Endometrium (tissue), 2 donors: ENCODE results near the gene SESTD1.
"Not testable (repeated sequence)": the region's sequence is repeated elsewhere in the genome, so short reads cannot be mapped to it uniquely, and the experiment has no call there.

Experiments
- FAIRE-seq: peaks from 2 replicates; lab custom pipeline; 2012; peaks lifted over from hg19 to GRCh38; lab: Jason Lieb, UNC
- donor health status: control.
- donor health status: control.

SESTD1 gene

GRCh38 chr2:179265082-179265510 lies 464 bp upstream of the SESTD1 start:
- FAIRE-seq: no peak

GRCh38 chr2:179263446-179264367 lies 925 bp downstream of the SESTD1 start:
- FAIRE-seq: no peak

- FAIRE-seq: no peak
Observed at GRCh38 chr2:179263015-179263414, 1.6 kb downstream of the SESTD1 start.

- no peak for FAIRE-seq
Observed at GRCh38 chr2:179262077-179262660, 2.5 kb downstream of the SESTD1 start.

GRCh38 chr2:179261151-179261825 lies 3.3 kb downstream of the SESTD1 start:
- FAIRE-seq: no peak

- no peak for FAIRE-seq
Observed at GRCh38 chr2:179260224-179260623, 4.4 kb downstream of the SESTD1 start.

- no peak for FAIRE-seq
Observed at GRCh38 chr2:179255129-179255528, 9.5 kb downstream of the SESTD1 start.

GRCh38 chr2:179253226-179253625 lies 11.4 kb downstream of the SESTD1 start:
- FAIRE-seq: no peak

- FAIRE-seq: no peak
Observed at GRCh38 chr2:179252423-179252822, 12.2 kb downstream of the SESTD1 start.

GRCh38 chr2:179251870-179252269 lies 12.8 kb downstream of the SESTD1 start:
- no peak for FAIRE-seq

- FAIRE-seq: no peak
Observed at GRCh38 chr2:179250848-179251504, 13.7 kb downstream of the SESTD1 start.

GRCh38 chr2:179250095-179250494 lies 14.5 kb downstream of the SESTD1 start:
- no peak for FAIRE-seq

GRCh38 chr2:179248024-179248348 lies 16.6 kb downstream of the SESTD1 start:
- no peak for FAIRE-seq

- FAIRE-seq: no peak
Observed at GRCh38 chr2:179247318-179248023, 17.2 kb downstream of the SESTD1 start.

GRCh38 chr2:179245843-179246242 lies 18.8 kb downstream of the SESTD1 start:
- not testable (repeated sequence) for FAIRE-seq

GRCh38 chr2:179243046-179243445 lies 21.6 kb downstream of the SESTD1 start:
- FAIRE-seq: no peak

- no peak for FAIRE-seq
Observed at GRCh38 chr2:179240481-179241451, 23.9 kb downstream of the SESTD1 start.

GRCh38 chr2:179239838-179240237 lies 24.8 kb downstream of the SESTD1 start:
- FAIRE-seq: no peak

- no peak for FAIRE-seq
Observed at GRCh38 chr2:179239195-179239594, 25.4 kb downstream of the SESTD1 start.

GRCh38 chr2:179238027-179238426 lies 26.6 kb downstream of the SESTD1 start:
- no peak for FAIRE-seq
